Fibroblast of mammary gland (primary cell): ENCODE measurements around the gene PUS1.

ENCODE experiments used
- DNase-seq: peaks from one replicate; pipeline ENCODE4 v3.0.0-alpha.2; 2010; ENCODE audit warnings: low read depth
- H3K4me3 ChIP-seq: 2 replicates; pipeline ENCODE4 v1.5.1; 2011; ENCODE audit warnings: low read depth, mild to moderate bottlenecking, low read length, moderate library complexity; ENCODE audit not compliant: control insufficient read depth
- TF ChIP-seq, protein P1 (sequence below): conservative IDR thresholded peaks from 2 replicates; pipeline ENCODE4 v1.5.1; 2011; ENCODE audit warnings: low read depth, low read length, inconsistent platforms; ENCODE audit not compliant: control insufficient read depth, insufficient read depth

Gene PUS1

GRCh38 chr12:131917711-131918306, 11.3 kb upstream of the PUS1 start:
- H3K4me3 ChIP-seq, result no peak overlapping the region
- no peak for DNase-seq
- TF ChIP-seq, protein P1, sequence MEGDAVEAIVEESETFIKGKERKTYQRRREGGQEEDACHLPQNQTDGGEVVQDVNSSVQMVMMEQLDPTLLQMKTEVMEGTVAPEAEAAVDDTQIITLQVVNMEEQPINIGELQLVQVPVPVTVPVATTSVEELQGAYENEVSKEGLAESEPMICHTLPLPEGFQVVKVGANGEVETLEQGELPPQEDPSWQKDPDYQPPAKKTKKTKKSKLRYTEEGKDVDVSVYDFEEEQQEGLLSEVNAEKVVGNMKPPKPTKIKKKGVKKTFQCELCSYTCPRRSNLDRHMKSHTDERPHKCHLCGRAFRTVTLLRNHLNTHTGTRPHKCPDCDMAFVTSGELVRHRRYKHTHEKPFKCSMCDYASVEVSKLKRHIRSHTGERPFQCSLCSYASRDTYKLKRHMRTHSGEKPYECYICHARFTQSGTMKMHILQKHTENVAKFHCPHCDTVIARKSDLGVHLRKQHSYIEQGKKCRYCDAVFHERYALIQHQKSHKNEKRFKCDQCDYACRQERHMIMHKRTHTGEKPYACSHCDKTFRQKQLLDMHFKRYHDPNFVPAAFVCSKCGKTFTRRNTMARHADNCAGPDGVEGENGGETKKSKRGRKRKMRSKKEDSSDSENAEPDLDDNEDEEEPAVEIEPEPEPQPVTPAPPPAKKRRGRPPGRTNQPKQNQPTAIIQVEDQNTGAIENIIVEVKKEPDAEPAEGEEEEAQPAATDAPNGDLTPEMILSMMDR, result no peak

- TF ChIP-seq, protein P1, result no peak
- no peak for DNase-seq
- no peak overlapping the region for H3K4me3 ChIP-seq
Observed at GRCh38 chr12:131918311-131919050, 10.6 kb upstream of the PUS1 start.

DNA sequence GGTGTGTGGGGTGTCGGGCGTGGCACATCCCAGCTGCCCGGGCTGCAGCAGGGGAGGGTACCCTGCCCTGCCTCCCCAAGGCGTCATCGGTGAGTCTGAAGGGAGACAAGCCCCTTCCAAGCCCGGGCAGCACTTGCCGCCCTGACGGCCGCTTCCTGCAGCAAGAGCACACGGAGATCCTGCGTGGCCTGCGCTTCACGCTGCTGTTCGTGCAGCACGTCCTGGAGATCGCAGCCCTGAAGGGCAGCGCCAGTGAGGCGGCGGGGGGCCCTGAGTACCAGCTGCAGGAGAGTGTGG, 10.1 kb upstream of the PUS1 start:
- no peak for DNase-seq
- TF ChIP-seq, protein P1, result no peak
- no peak overlapping the region for H3K4me3 ChIP-seq

- H3K4me3 ChIP-seq, result no peak overlapping the region
- TF ChIP-seq, protein P1, result no peak
- no peak for DNase-seq
Observed at GRCh38 chr12:131919366-131920156, 9.5 kb upstream of the PUS1 start.

DNA sequence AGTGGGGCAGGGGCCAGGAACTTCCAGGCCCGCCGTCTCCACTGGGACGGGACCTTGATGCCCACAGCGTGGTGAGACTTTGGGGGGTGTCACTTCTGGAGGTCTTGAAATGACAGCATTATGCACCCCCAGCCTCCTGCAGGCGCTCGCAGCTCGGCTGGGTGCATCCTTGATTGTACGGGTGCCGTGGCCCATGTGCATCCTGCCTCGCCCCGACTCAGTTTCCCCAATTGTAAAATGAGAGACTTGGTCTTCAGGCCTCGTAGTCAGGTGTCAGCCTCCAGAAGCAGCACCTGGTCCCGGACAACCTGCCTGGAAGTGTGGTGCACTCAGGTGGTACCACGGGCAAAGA, 8.9 kb upstream of the PUS1 start:
- TF ChIP-seq, protein P1, result no peak
- no peak overlapping the region for H3K4me3 ChIP-seq
- DNase-seq, result no peak

DNA sequence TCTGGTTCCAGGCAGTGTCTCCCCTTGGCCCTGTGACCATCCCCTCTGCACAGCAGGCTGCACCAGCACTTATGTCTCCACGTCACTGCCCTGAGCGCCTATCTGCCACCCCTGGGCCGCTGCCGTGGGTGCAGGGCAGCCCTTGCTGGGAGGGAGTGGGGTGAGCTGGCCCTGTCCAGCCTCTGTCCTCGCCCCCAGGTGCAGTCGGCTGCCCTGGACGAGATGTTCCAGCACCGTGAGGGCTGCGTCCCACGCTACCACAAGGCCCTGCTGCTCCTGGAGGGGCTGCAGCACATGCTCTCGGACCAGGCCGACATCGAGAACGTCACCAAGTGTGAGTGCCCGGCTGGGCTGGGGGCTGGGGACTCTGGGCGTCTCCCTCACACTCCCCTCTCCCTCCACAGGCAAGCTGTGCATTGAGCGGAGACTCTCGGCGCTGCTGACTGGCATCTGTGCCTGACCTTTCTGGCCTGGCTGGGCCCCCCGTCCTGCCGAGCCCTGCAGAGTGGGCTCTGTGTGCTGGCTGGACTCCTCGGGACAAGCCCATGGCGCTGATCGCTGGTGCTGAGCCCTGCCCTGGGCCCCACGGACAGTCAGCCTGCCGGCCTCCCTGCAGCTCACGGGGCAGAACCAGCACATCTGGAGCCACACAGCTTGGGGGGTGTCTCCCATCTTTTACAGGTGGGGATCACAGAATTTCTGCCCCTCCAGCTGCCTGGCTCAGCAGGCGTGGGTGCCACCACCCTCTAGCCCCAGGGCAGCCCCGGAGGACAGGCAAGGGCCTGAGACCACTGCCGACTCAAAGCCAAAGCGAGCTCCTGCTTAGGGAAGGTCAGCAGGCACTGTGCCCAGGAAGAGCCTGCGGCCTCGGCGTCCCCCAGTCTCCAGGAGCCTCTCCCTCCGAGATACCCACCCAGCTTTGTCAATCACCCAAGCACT, 7.9 kb upstream of the PUS1 start:
- H3K4me3 ChIP-seq, result no peak overlapping the region
- no peak for DNase-seq
- TF ChIP-seq, protein P1, result no peak
